HCT116 (cell line): ENCODE results near the gene OGDHL. TPM values are rescaled to one million over a fixed set of nuclear protein-coding genes. Genes with fewer than 3 reads are reported as not detected.

Source experiments
- ATAC-seq: fragments of 200-7000 bp; cut with Tn5 transposase; 2 replicates; pipeline ENCODE4 v1.9.1; 2020; ENCODE audit warnings: mild to moderate bottlenecking, moderate library complexity
- BruUV-seq: library from RNA; stranded (reverse); fragments of 400-500 nt; replicated peaks from 2 replicates; lab custom pipeline; 2021; lab: Mats Ljungman, UMichigan
- CTCF ChIA-PET: fragments of 300-600 bp; sonication (Branson Sonifier 250); formaldehyde crosslinking; loops from one replicate; lab custom pipeline; 2021; ENCODE audit warnings: antibody characterized with exemption; lab: Charles Lee
- POLR2A ChIA-PET: fragments of 300-600, 350-600 bp; sonication (Branson Sonifier 250); formaldehyde crosslinking; loops from one replicate; lab custom pipeline; 2021; ENCODE audit warnings: antibody characterized with exemption; lab: Charles Lee
- RAD21 ChIA-PET, 2 experiments: fragments of 300-600 bp; sonication (Branson Sonifier 250); formaldehyde crosslinking; loops; one replicate each; lab custom pipeline; 2023; ENCODE audit warnings: low total read pairs in 2 of 2; ENCODE audit not compliant: uncharacterized antibody in 2 of 2, unreplicated experiment in 2 of 2, low non-redundant PET in 1 of 2; lab: Charles Lee
- DNase-seq: peaks from one replicate; pipeline ENCODE4 v3.0.0-alpha.2; 2010; ENCODE audit warnings: low read depth, low spot score
- H2AFZ ChIP-seq: fragments of 200-600 bp; shearing (Covaris generic), sonication (generic); 2 replicates; pipeline ENCODE4 v1.6.1; 2017; ENCODE audit warnings: low read depth, mixed run types, mixed read lengths, antibody characterized with exemption, low read length; ENCODE audit not compliant: poor library complexity, severe bottlenecking
- H3K27ac ChIP-seq: 2 replicates; pipeline ENCODE4 v1.5.1; 2012; ENCODE audit warnings: low read depth, low read length
- H3K27me3 ChIP-seq: fragments of 200-600 bp; sonication (generic); 2 replicates; pipeline ENCODE4 v1.6.1; 2016; ENCODE audit warnings: mixed run types, low read length, mixed read lengths; ENCODE audit not compliant: insufficient read depth
- H3K36me3 ChIP-seq, 2 experiments: fragments of 200-500 bp in 1 of 2; fragments of 200-600 bp in 1 of 2; sonication (Bioruptor generic) in 1 of 2; sonication (generic) in 1 of 2; 2 replicates each; pipeline versions ENCODE4 v1.5.1 to v1.6.1; 2014 to 2016; ENCODE audit warnings: low read length in 2 of 2, inconsistent platforms in 1 of 2, mixed read lengths in 1 of 2, mixed run types in 1 of 2; ENCODE audit not compliant: insufficient read depth in 2 of 2, control insufficient read depth in 1 of 2
- H3K4me1 ChIP-seq, 2 experiments: fragments of 200-600 bp in 1 of 2; sonication (generic) in 1 of 2; 2 replicates each; pipeline versions ENCODE4 v1.5.1 to v1.6.1; 2012 to 2017; ENCODE audit warnings: low read length in 2 of 2, inconsistent platforms in 1 of 2, mild to moderate bottlenecking in 1 of 2, mixed read lengths in 1 of 2, mixed run types in 1 of 2, moderate library complexity in 1 of 2; ENCODE audit not compliant: insufficient read depth in 2 of 2, control insufficient read depth in 1 of 2
- H3K4me2 ChIP-seq: fragments of 200-600 bp; sonication (generic); 2 replicates; pipeline ENCODE4 v1.6.1; 2017; ENCODE audit warnings: mixed run types, low read length, mixed read lengths
- H3K4me3 ChIP-seq, 2 experiments: fragments of 200-600 bp in 1 of 2; sonication (generic) in 1 of 2; replicated peaks in 1 of 2; 2 replicates each; pipeline ENCODE4 v1.5.1; 2011 to 2016; ENCODE audit warnings: low read length in 2 of 2, control low read depth in 1 of 2, low read depth in 1 of 2, mild to moderate bottlenecking in 1 of 2, mixed read lengths in 1 of 2, mixed run types in 1 of 2
- H3K79me2 ChIP-seq: fragments of 200-600 bp; sonication (generic); 2 replicates; pipeline ENCODE4 v1.6.1; 2017; ENCODE audit warnings: mild to moderate bottlenecking, mixed run types, low read length, moderate library complexity, mixed read lengths; ENCODE audit not compliant: insufficient read depth
- H3K9ac ChIP-seq: fragments of 200-600 bp; sonication (generic); 2 replicates; pipeline ENCODE4 v1.6.1; 2016; ENCODE audit warnings: low read length, mixed read lengths
- H3K9me2 ChIP-seq: fragments of 200-600 bp; sonication (generic), shearing (Covaris generic); 2 replicates; pipeline ENCODE4 v1.6.1; 2017; ENCODE audit warnings: mixed run types, mild to moderate bottlenecking, moderate library complexity; ENCODE audit not compliant: insufficient read depth
- H3K9me3 ChIP-seq, 2 experiments: fragments of 200-500 bp in 1 of 2; fragments of 200-600 bp in 1 of 2; sonication (Bioruptor generic) in 1 of 2; sonication (generic) in 1 of 2; 2 replicates each; pipeline ENCODE4 v1.6.1; 2014 to 2017; ENCODE audit warnings: low read length in 2 of 2, mixed read lengths in 2 of 2, inconsistent platforms in 1 of 2, low read depth in 1 of 2, mild to moderate bottlenecking in 1 of 2, mixed run types in 1 of 2, moderate library complexity in 1 of 2; ENCODE audit not compliant: control insufficient read depth in 1 of 2, insufficient read depth in 1 of 2
- H4K20me1 ChIP-seq: fragments of 200-600 bp; sonication (generic), shearing (Covaris generic); 2 replicates; pipeline ENCODE4 v1.6.1; 2017; ENCODE audit warnings: mixed run types, mild to moderate bottlenecking, moderate library complexity; ENCODE audit not compliant: insufficient read depth
- CBX3 ChIP-seq: IDR thresholded peaks from 2 replicates; pipeline ENCODE4 v1.6.1; 2012; ENCODE audit warnings: low read depth
- CEBPB ChIP-seq: IDR thresholded peaks from 2 replicates; pipeline ENCODE4 v1.6.1; 2012; ENCODE audit warnings: low read depth
- EGR1 ChIP-seq: IDR thresholded peaks from 2 replicates; pipeline ENCODE4 v1.6.1; 2012; ENCODE audit warnings: low read depth
- EZH2 ChIP-seq: fragments of 200-600 bp; sonication (generic); IDR thresholded peaks from 2 replicates; pipeline ENCODE4 v1.6.1; 2017; ENCODE audit warnings: antibody characterized with exemption, mixed run types
- EZH2phosphoT487 ChIP-seq: fragments of 200-600 bp; IDR thresholded peaks from 2 replicates; pipeline ENCODE4 v1.6.1; 2018; ENCODE audit warnings: antibody characterized with exemption, borderline replicate concordance
- JUND ChIP-seq: IDR thresholded peaks from 2 replicates; pipeline ENCODE4 v1.6.1; 2012
- POLR2A ChIP-seq: IDR thresholded peaks from 2 replicates; pipeline ENCODE4 v1.7.0; 2011; ENCODE audit warnings: borderline replicate concordance; ENCODE audit not compliant: insufficient read depth, insufficient read length; ENCODE audit errors: extremely low read depth
- SIN3A ChIP-seq: IDR thresholded peaks from 2 replicates; pipeline ENCODE4 v1.6.1; 2012; ENCODE audit warnings: low read depth
- SP1 ChIP-seq: IDR thresholded peaks from 2 replicates; pipeline ENCODE4 v1.6.1; 2012; ENCODE audit warnings: low read depth
- SRF ChIP-seq: IDR thresholded peaks from 2 replicates; pipeline ENCODE4 v1.6.1; 2012; ENCODE audit warnings: low read depth
- YY1 ChIP-seq: IDR thresholded peaks from 2 replicates; pipeline ENCODE4 v1.6.1; 2011; ENCODE audit warnings: low read length, low read depth, moderate library complexity, mild to moderate bottlenecking; ENCODE audit not compliant: insufficient replicate concordance; ENCODE audit errors: extremely low read depth
- ZNF274 ChIP-seq: fragments of 200-500 bp; sonication (Bioruptor generic); IDR thresholded peaks from 2 replicates; pipeline ENCODE4 v1.6.1; 2014; ENCODE audit warnings: mild to moderate bottlenecking, low read depth, low read length, inconsistent platforms
- intact Hi-C: fragments of 100-400 bp; cut with micrococcal nuclease; formaldehyde crosslinking; loops from 2 replicates; pipeline ENCODE4 v1.10.0; 2022
- total RNA-seq: library from RNA; stranded (reverse); gene quantifications from one replicate; pipeline ENCODE4 v1.2.1, GENCODE V29; 2021; ENCODE audit not compliant: unreplicated experiment
- TF ChIP-seq, protein P1 (sequence below): IDR thresholded peaks from 2 replicates; pipeline ENCODE4 v1.6.1; 2012
- TF ChIP-seq, protein P2 (sequence below): IDR thresholded peaks from 2 replicates; pipeline ENCODE4 v1.6.1; 2011; ENCODE audit warnings: mild to moderate bottlenecking, low read length, moderate library complexity; ENCODE audit not compliant: insufficient replicate concordance; ENCODE audit errors: extremely low read depth
- TF ChIP-seq, protein P3 (sequence below): IDR thresholded peaks from 2 replicates; pipeline ENCODE4 v1.6.1; 2012
- TF ChIP-seq, protein P4 (sequence below): IDR thresholded peaks from 2 replicates; pipeline ENCODE4 v1.6.1; 2012; ENCODE audit warnings: low read depth

Gene OGDHL
- total RNA-seq, 1 experiment from 2014 or later: 16.3 TPM

DNA sequence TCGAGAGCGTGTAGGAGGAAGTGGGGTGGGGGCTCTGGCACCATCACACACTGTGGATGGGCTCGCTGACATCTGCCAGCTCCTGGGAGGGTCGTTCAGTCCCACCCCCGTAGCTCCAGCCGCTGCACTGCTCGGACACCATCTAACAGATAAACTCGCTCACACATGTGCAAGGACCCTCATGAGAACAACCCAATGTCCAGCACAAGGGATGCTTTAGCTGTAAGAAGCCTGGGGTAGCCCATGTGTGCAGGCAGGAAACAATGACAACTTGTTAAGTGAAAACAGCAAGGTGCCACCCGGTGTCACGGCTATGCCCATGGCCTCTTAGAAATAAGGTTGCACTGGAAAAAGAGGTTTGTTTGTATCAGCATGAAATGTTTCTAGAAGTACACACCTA, 14.1 kb downstream of the OGDHL start:
- Histone ChIP-seq H3K79me2 (no peaks in the 10 kb centered on the region), H3K27me3 (no peaks in the 10 kb centered on the region), H3K4me2 (no peak overlapping the region), H2AFZ (no peak overlapping the region), H3K4me1 (no peaks in the 10 kb centered on the region), H3K4me3 (no peak overlapping the region), H3K9me3 (no peaks in the 10 kb centered on the region), H3K36me3 (peaks cover 0 to 5% of the 10 kb centered on the region in 2 experiments; a peak in 2 of 4 replicates), H3K27ac (no peak overlapping the region), H4K20me1 (no peaks in the 10 kb centered on the region), H3K9ac (no peak overlapping the region), H3K9me2 (no peaks in the 10 kb centered on the region)
- ATAC-seq (no peak), DNase-seq (no peak)
- ChIA-PET CTCF (no interaction called here), RAD21 (no interaction called here), POLR2A (no interaction called here)
- TF ChIP-seq ZNF274: no peak
- intact Hi-C loops: no loop called here
- no TSS peak for BruUV-seq

DNA sequence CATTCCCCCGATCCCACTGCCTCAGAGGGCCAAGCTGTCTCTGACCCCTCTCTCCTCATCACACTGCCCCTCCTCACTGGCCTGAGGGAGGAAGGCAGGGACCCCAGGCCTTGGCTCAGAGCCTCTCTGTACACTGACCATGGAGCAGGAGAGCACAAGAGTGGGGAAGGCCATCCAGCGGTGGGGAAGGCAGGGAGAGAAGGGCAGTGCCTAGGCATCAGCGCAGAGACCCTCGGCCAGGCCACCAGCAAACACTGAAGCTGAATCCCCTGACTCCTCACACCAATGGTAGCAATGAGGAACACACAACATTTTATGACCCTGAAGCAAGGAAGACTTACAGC, 14.8 kb downstream of the OGDHL start:
- ChIA-PET RAD21 (no interaction called here), CTCF (no interaction called here), POLR2A (no interaction called here)
- Histone ChIP-seq H3K79me2 (no peaks in the 10 kb centered on the region), H3K4me2 (no peak overlapping the region), H3K27me3 (no peaks in the 10 kb centered on the region), H3K9me2 (no peaks in the 10 kb centered on the region), H3K4me1 (no peaks in the 10 kb centered on the region), H3K27ac (no peak overlapping the region), H3K36me3 (peaks cover 0 to 5% of the 10 kb centered on the region in 2 experiments; a peak in 2 of 4 replicates), H2AFZ (no peak overlapping the region), H3K9me3 (no peaks in the 10 kb centered on the region), H3K4me3 (no peak overlapping the region), H3K9ac (no peak overlapping the region), H4K20me1 (no peaks in the 10 kb centered on the region)
- intact Hi-C loops: no loop called here
- BruUV-seq: no TSS peak
- no peak for DNase-seq
- no peak for ATAC-seq
- TF ChIP-seq CBX3: no peak
- TF ChIP-seq, protein P1, sequence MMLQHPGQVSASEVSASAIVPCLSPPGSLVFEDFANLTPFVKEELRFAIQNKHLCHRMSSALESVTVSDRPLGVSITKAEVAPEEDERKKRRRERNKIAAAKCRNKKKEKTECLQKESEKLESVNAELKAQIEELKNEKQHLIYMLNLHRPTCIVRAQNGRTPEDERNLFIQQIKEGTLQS: no peak
- no peak for TF ChIP-seq YY1
- no peak for TF ChIP-seq ZNF274
- no peak for TF ChIP-seq EGR1
- no peak for TF ChIP-seq POLR2A
- no peak for TF ChIP-seq EZH2
- TF ChIP-seq, protein P2, sequence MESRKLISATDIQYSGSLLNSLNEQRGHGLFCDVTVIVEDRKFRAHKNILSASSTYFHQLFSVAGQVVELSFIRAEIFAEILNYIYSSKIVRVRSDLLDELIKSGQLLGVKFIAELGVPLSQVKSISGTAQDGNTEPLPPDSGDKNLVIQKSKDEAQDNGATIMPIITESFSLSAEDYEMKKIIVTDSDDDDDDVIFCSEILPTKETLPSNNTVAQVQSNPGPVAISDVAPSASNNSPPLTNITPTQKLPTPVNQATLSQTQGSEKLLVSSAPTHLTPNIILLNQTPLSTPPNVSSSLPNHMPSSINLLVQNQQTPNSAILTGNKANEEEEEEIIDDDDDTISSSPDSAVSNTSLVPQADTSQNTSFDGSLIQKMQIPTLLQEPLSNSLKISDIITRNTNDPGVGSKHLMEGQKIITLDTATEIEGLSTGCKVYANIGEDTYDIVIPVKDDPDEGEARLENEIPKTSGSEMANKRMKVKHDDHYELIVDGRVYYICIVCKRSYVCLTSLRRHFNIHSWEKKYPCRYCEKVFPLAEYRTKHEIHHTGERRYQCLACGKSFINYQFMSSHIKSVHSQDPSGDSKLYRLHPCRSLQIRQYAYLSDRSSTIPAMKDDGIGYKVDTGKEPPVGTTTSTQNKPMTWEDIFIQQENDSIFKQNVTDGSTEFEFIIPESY: no peak
- TF ChIP-seq SIN3A: no peak
- TF ChIP-seq, protein P3, sequence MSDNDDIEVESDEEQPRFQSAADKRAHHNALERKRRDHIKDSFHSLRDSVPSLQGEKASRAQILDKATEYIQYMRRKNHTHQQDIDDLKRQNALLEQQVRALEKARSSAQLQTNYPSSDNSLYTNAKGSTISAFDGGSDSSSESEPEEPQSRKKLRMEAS: no peak
- no peak for TF ChIP-seq EZH2phosphoT487
- no peak for TF ChIP-seq CEBPB
- TF ChIP-seq JUND: no peak
- TF ChIP-seq, protein P4, sequence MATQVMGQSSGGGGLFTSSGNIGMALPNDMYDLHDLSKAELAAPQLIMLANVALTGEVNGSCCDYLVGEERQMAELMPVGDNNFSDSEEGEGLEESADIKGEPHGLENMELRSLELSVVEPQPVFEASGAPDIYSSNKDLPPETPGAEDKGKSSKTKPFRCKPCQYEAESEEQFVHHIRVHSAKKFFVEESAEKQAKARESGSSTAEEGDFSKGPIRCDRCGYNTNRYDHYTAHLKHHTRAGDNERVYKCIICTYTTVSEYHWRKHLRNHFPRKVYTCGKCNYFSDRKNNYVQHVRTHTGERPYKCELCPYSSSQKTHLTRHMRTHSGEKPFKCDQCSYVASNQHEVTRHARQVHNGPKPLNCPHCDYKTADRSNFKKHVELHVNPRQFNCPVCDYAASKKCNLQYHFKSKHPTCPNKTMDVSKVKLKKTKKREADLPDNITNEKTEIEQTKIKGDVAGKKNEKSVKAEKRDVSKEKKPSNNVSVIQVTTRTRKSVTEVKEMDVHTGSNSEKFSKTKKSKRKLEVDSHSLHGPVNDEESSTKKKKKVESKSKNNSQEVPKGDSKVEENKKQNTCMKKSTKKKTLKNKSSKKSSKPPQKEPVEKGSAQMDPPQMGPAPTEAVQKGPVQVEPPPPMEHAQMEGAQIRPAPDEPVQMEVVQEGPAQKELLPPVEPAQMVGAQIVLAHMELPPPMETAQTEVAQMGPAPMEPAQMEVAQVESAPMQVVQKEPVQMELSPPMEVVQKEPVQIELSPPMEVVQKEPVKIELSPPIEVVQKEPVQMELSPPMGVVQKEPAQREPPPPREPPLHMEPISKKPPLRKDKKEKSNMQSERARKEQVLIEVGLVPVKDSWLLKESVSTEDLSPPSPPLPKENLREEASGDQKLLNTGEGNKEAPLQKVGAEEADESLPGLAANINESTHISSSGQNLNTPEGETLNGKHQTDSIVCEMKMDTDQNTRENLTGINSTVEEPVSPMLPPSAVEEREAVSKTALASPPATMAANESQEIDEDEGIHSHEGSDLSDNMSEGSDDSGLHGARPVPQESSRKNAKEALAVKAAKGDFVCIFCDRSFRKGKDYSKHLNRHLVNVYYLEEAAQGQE: no peak
- no peak for TF ChIP-seq SP1
- no peak for TF ChIP-seq SRF
